Fibroblast of lung (primary cell): ENCODE results near the gene GREB1. TPM values are rescaled to one million over a fixed set of nuclear protein-coding genes. Genes with fewer than 3 reads are reported as not detected.
A peak's percentile ranks its signal among the peaks of the same experiment; 100 is the strongest.

Experiments used
- DNase-seq, 2 donors: peaks; one replicate each; pipeline versions ENCODE4 v3.0.0 to v3.0.0-alpha.2; 2010; ENCODE audit warnings: low read depth in 2 of 2
- H2AFZ ChIP-seq: 2 replicates; pipeline ENCODE4 v1.5.1; 2012; ENCODE audit warnings: low read length, control low read depth, inconsistent platforms
- H3K27ac ChIP-seq: 2 replicates; pipeline ENCODE4 v1.5.1; 2011; ENCODE audit warnings: low read length, control low read depth; ENCODE audit not compliant: insufficient read depth
- H3K27me3 ChIP-seq: 2 replicates; pipeline ENCODE4 v1.5.1; 2011; ENCODE audit warnings: mild to moderate bottlenecking, low read length; ENCODE audit not compliant: control insufficient read depth, insufficient read depth
- H3K36me3 ChIP-seq: 2 replicates; pipeline ENCODE4 v1.5.1; 2011; ENCODE audit warnings: low read length; ENCODE audit not compliant: control insufficient read depth, insufficient read depth
- H3K4me1 ChIP-seq: 2 replicates; pipeline ENCODE4 v1.5.1; 2011; ENCODE audit warnings: low read length; ENCODE audit not compliant: control insufficient read depth, insufficient read depth; ENCODE audit errors: extremely low read depth
- H3K4me2 ChIP-seq: 2 replicates; pipeline ENCODE4 v1.5.1; 2011; ENCODE audit warnings: low read length, control low read depth; ENCODE audit not compliant: insufficient read depth; ENCODE audit errors: extremely low read depth
- H3K4me3 ChIP-seq, 4 experiments: fragments of 200-600 bp in 1 of 4; sonication (generic) in 1 of 4; replicated peaks in 1 of 4; 2 replicates each; pipeline ENCODE4 v1.5.1; 2011 to 2016; ENCODE audit warnings: low read length in 4 of 4, low read depth in 3 of 4, mild to moderate bottlenecking in 3 of 4, control low read depth in 2 of 4, inconsistent platforms in 1 of 4, mixed read lengths in 1 of 4; ENCODE audit not compliant: insufficient read depth in 1 of 4; ENCODE audit errors: control extremely low read depth in 1 of 4
- H3K79me2 ChIP-seq: 2 replicates; pipeline ENCODE4 v1.5.1; 2012; ENCODE audit warnings: mild to moderate bottlenecking, low read length, inconsistent platforms; ENCODE audit not compliant: control insufficient read depth, insufficient read depth
- H3K9ac ChIP-seq: 2 replicates; pipeline ENCODE4 v1.5.1; 2011; ENCODE audit warnings: mild to moderate bottlenecking, low read length, control low read depth; ENCODE audit not compliant: insufficient read depth
- H3K9me3 ChIP-seq: 2 replicates; pipeline ENCODE4 v1.5.1; 2012; ENCODE audit warnings: low read depth, low read length; ENCODE audit not compliant: control insufficient read depth, insufficient read depth
- H4K20me1 ChIP-seq: 2 replicates; pipeline ENCODE4 v1.5.1; 2011; ENCODE audit warnings: low read length; ENCODE audit not compliant: control insufficient read depth, insufficient read depth; ENCODE audit errors: extremely low read depth
- EZH2 ChIP-seq: IDR thresholded peaks from 2 replicates; pipeline ENCODE4 v1.5.1; 2012; ENCODE audit warnings: low read length, control low read depth, mild to moderate bottlenecking; ENCODE audit errors: missing control alignments
- polyA plus RNA-seq, 2 donors: library from polyadenylated mRNA; depleted of rRNA in 1 of 2; stranded (reverse) in 1 of 2; unstranded in 1 of 2; fragments of >200 nt; gene quantifications; 2 replicates each; pipeline ENCODE4 v1.2.1, GENCODE V29; 2011 to 2012; ENCODE audit warnings: missing spikeins in 1 of 2
- total RNA-seq: library from RNA; depleted of rRNA; stranded (reverse); fragments of >200 nt; gene quantifications from 2 replicates; pipeline ENCODE4 v1.2.1, GENCODE V29; 2014
- TF ChIP-seq, protein P1 (sequence below), 2 donors: IDR thresholded peaks in 1 of 2; conservative IDR thresholded peaks in 1 of 2; 1 replicate in 1 of 2; 2 replicates in 1 of 2; pipeline ENCODE4 v1.5.1; 2011 to 2012; ENCODE audit warnings: low read length in 2 of 2, control low read depth in 1 of 2, inconsistent platforms in 1 of 2, low read depth in 1 of 2, mild to moderate bottlenecking in 1 of 2

GREB1 gene
- total and polyA plus RNA-seq, 2 donors (not counting 1 experiment from before 2014, with no cell fraction given) = 0.06 to 2.0 TPM

DNA sequence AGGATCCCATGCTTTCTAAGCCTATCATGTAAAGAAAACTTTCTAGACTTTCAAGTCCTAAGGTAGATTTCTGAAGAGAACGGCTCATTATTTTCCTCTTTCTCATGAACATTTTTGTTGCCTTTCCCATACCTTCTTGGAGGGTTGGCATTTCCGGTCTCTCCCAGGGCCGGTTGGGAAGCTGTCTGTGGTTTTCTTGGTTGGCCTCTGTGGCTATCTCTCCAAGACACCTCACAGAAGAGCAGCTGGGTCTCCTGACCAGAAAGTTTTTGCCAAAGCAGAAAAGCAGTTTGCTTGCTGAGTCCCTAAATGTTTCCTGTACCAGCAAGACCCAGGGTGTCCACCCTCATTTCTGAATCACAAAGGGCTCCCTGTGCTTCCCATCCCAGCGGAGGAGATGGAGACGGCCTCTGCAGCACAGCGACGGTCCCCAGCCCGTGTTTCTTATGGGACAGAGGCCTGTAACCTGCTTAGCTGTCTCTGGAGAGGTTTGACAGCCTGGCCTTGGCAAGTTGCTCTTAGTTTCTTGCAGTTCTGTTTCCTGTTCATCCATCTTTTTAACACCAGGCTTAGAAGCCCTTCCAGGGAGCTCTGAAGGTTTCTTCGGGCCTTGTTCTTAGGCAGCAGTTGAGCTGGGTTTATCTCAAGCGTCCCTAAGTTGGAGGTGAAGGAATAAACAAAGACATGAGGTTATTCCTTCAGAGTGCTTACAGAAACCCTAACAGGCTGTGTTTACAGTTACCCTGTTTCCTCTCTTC is 39.8 kb downstream of the GREB1 start:
- Histone ChIP-seq H3K4me2 (no peak overlapping the region), H3K36me3 (no peaks in the 10 kb centered on the region), H3K9ac (no peak overlapping the region), H3K9me3 (no peaks in the 10 kb centered on the region), H3K27ac (no peak overlapping the region), H3K4me3 (no peak overlapping the region), H3K79me2 (no peaks in the 10 kb centered on the region), H2AFZ (no peak overlapping the region), H3K27me3 (peaks cover 4% of the 10 kb centered on the region), H3K4me1 (no peaks in the 10 kb centered on the region), H4K20me1 (no peaks in the 10 kb centered on the region)
- DNase-seq = peak; percentile 14 to 82
- TF ChIP-seq EZH2 = no peak

DNA sequence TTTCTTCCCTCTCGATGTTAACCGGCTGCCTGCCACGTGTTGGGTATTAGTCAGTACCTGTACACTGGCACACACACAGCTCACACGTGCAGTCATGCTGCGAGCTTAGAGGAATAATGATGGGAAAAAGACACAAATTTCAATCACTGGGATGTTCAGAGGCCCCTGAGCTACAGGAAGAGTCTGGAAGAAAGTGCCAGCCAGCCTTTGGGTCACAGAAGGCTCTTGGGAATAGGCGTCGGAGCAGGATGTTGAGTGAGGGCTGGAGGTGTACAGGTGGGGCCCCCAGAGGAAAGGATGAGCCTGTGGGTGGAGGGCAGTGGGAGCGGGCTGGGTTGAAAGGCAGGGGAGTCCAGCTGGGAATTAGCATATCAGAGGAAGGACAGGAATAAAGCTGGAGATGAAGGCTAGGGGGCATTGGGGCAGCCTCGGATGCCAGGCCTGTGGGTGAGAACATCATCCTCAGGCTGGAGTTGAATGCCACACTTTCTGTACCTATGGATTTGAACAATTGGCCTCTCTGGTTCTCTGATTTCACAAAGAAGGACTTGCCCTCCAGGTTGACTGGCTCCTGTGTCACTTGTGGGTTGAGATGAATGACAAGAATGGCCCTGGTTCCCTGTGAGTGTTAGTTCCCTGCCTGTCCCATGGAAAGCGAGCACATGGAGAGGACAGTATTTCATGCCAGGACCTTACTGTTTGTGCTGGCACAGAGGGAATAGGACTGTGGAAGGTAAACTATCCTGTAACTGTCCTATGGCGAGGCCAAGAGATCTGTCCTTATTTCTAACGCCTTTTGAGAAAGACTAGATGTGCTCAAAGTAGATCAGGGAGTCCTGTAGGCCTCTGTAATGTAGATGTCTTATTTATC is 40.6 kb downstream of the GREB1 start:
- H3K79me2 ChIP-seq = no peaks in the 10 kb centered on the region
- no peaks in the 10 kb centered on the region for H3K36me3 ChIP-seq
- no peak overlapping the region for H3K9ac ChIP-seq
- peak in 1 of 2 donors; percentile 11 for DNase-seq
- no peak overlapping the region for H3K4me3 ChIP-seq
- H3K27me3 ChIP-seq = peaks cover 4% of the 10 kb centered on the region
- H3K9me3 ChIP-seq = no peaks in the 10 kb centered on the region
- no peak overlapping the region for H3K4me2 ChIP-seq
- TF ChIP-seq, protein P1, sequence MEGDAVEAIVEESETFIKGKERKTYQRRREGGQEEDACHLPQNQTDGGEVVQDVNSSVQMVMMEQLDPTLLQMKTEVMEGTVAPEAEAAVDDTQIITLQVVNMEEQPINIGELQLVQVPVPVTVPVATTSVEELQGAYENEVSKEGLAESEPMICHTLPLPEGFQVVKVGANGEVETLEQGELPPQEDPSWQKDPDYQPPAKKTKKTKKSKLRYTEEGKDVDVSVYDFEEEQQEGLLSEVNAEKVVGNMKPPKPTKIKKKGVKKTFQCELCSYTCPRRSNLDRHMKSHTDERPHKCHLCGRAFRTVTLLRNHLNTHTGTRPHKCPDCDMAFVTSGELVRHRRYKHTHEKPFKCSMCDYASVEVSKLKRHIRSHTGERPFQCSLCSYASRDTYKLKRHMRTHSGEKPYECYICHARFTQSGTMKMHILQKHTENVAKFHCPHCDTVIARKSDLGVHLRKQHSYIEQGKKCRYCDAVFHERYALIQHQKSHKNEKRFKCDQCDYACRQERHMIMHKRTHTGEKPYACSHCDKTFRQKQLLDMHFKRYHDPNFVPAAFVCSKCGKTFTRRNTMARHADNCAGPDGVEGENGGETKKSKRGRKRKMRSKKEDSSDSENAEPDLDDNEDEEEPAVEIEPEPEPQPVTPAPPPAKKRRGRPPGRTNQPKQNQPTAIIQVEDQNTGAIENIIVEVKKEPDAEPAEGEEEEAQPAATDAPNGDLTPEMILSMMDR (conservative IDR thresholded peaks at IDR 0.05 in 1 of 2, IDR thresholded peaks at IDR 0.05 in 1 of 2; ENCODE audit: low read depth in 1 of 2, low read length in 2 of 2) = no peak
- no peak for TF ChIP-seq EZH2
- H3K4me1 ChIP-seq = no peaks in the 10 kb centered on the region
- no peaks in the 10 kb centered on the region for H4K20me1 ChIP-seq
- no peak overlapping the region for H2AFZ ChIP-seq
- no peak overlapping the region for H3K27ac ChIP-seq

DNA sequence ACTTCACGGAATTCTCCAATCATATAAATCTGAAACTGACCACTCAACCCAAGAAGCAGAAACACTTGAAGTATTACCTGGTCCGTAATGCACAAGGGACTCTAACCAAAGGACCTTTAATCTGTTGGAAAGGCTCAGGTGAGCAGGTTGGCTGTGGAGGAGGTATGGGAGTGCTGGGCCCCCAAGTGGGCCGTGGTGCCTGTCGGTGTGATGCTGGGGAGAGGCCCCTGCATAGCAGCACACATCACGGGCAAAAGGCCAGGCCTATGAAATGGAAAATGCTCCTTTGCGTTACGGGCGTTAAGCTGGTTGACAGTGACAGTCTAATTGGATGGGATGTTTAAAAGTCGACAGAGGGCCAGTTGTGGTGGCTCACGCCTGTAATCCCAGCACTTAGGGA is 42.6 kb downstream of the GREB1 start:
- H3K27ac ChIP-seq = no peak overlapping the region
- H3K36me3 ChIP-seq = no peaks in the 10 kb centered on the region
- H2AFZ ChIP-seq = no peak overlapping the region
- H3K9me3 ChIP-seq = no peaks in the 10 kb centered on the region
- no peak overlapping the region for H3K4me2 ChIP-seq
- no peak overlapping the region for H3K4me3 ChIP-seq
- H4K20me1 ChIP-seq = no peaks in the 10 kb centered on the region
- no peaks in the 10 kb centered on the region for H3K4me1 ChIP-seq
- no peak for DNase-seq
- no peak overlapping the region for H3K9ac ChIP-seq
- no peak for TF ChIP-seq EZH2
- TF ChIP-seq, protein P1 (conservative IDR thresholded peaks at IDR 0.05 in 1 of 2, IDR thresholded peaks at IDR 0.05 in 1 of 2; ENCODE audit: low read depth in 1 of 2, low read length in 2 of 2) = no peak
- no peaks in the 10 kb centered on the region for H3K79me2 ChIP-seq
- peaks cover 3% of the 10 kb centered on the region for H3K27me3 ChIP-seq
